Measurements from ENCODE around the gene POLK.
"Not testable (repeated sequence)": the region's sequence is repeated elsewhere in the genome, so short reads cannot be mapped to it uniquely, and the experiment has no call there.

Gene POLK

DNA sequence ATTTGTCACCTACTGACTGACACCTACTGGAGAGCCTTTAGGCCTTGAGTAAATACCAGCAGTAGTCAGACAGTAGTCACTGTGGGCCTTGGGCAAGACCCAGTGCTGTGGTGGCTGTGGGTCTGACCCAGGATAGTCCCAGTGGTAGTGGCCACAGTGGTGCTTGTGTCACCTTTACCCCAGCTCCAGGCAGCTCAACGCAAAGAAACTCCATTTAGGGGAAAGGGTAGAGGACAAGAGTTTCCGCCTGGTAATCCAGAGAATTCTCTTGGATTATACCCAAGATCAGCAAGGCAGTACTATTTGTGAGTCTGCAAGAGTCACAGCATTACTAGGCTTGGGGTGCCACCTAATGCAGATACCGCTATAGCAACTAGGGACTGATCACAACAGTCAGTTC lies 29.2 kb upstream of the POLK start:
- no peak overlapping the region for H3K9ac ChIP-seq (ENCODE audit: low read depth, low read length)
- H3K9me3 ChIP-seq (ENCODE audit: insufficient read depth, low read depth, low read length) = no peaks in the 10 kb centered on the region; the same call in 1 of the 2 replicates
- H3K27ac ChIP-seq (ENCODE audit: low read length) = no peak overlapping the region
- H3K27me3 ChIP-seq (ENCODE audit: insufficient read depth, low read length) = no peaks in the 10 kb centered on the region
- H3K4me3 ChIP-seq (ENCODE audit: low read length) = no peak overlapping the region
- H3K4me1 ChIP-seq (ENCODE audit: insufficient read depth, low read length) = peaks cover 3% of the 10 kb centered on the region; the same call in 1 of the 2 replicates
- H3K36me3 ChIP-seq (ENCODE audit: insufficient read depth, low read depth, low read length) = no peaks in the 10 kb centered on the region

DNA sequence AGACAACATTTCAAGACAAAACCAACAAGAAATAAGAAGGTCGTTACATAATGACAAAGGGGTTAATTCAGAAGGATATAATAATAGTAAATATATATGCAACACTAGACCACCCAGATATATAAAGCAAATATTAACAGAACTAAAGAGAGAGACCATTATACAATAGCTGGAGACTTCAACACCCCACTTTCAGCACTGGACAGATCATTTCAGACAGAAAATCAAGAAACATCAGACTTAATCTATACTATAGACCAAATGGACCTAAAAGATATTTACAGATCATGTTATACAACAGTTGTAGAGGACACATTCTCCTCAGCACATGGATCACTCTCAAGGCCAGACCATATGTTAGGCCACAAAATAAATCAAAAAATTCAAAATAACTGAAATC lies 27.1 kb upstream of the POLK start:
- Histone ChIP-seq H3K9ac (ENCODE audit: low read depth, low read length) (no peak overlapping the region), H3K36me3 (ENCODE audit: insufficient read depth, low read depth, low read length) (no peaks in the 10 kb centered on the region), H3K4me3 (ENCODE audit: low read length) (no peak overlapping the region), H3K4me1 (ENCODE audit: insufficient read depth, low read length) (peaks cover 3% of the 10 kb centered on the region; the same call in 1 of the 2 replicates), H3K9me3 (ENCODE audit: insufficient read depth, low read depth, low read length) (no peaks in the 10 kb centered on the region; the same call in 1 of the 2 replicates), H3K27me3 (ENCODE audit: insufficient read depth, low read length) (no peaks in the 10 kb centered on the region), H3K27ac (ENCODE audit: low read length) (no peak overlapping the region)

DNA sequence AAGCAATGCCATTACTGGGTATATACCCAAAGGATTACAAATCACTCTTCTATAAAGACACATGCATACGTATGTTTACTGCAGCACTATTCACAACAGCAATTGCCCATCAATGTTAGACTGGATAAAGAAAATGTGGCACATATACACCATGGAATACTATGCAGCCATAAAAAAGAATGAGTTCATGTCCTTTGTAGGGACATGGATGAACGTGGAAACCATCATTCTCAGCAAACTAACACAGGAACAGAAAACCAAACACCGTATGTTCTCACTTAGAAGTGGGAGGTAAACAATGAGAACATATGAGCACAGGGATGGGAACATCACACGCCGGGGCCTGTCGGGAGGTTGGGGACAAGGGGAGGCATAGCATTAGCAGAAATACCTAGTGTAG lies 21.8 kb upstream of the POLK start:
- not testable (repeated sequence) for H3K9me3 ChIP-seq (ENCODE audit: insufficient read depth, low read depth, low read length); H3K4me3 ChIP-seq (ENCODE audit: low read length); H3K9ac ChIP-seq (ENCODE audit: low read depth, low read length); H3K27ac ChIP-seq (ENCODE audit: low read length); H3K27me3 ChIP-seq (ENCODE audit: insufficient read depth, low read length); H3K4me1 ChIP-seq (ENCODE audit: insufficient read depth, low read length)
- H3K36me3 ChIP-seq (ENCODE audit: insufficient read depth, low read depth, low read length) = peaks cover 13% of the 10 kb centered on the region

DNA sequence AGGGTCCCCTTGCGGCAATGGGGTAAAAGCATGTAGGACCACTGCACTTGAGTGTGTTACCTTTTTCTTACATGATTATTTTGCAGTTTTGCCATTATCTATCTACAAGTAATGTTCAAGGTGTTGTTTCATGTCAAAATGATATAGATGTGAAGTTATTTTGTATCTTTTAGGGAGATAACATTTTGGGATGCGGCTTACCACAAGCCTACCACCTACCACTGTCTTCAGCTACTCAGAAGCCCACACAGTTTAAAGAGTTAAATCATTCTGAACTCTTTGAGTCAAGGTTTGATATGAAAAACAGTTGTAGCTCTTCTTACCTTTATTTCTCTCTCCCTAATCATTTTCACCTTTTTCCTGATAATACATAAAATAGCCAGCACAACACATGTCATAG lies 20.1 kb upstream of the POLK start:
- H3K27ac ChIP-seq (ENCODE audit: low read length) = no peak overlapping the region
- H3K9me3 ChIP-seq (ENCODE audit: insufficient read depth, low read depth, low read length) = no peaks in the 10 kb centered on the region; the same call in 1 of the 2 replicates
- H3K36me3 ChIP-seq (ENCODE audit: insufficient read depth, low read depth, low read length) = peaks cover 13% of the 10 kb centered on the region
- no peak overlapping the region for H3K4me3 ChIP-seq (ENCODE audit: low read length)
- H3K27me3 ChIP-seq (ENCODE audit: insufficient read depth, low read length) = no peaks in the 10 kb centered on the region
- no peak overlapping the region for H3K9ac ChIP-seq (ENCODE audit: low read depth, low read length)
- no peaks in the 10 kb centered on the region for H3K4me1 ChIP-seq (ENCODE audit: insufficient read depth, low read length)

DNA sequence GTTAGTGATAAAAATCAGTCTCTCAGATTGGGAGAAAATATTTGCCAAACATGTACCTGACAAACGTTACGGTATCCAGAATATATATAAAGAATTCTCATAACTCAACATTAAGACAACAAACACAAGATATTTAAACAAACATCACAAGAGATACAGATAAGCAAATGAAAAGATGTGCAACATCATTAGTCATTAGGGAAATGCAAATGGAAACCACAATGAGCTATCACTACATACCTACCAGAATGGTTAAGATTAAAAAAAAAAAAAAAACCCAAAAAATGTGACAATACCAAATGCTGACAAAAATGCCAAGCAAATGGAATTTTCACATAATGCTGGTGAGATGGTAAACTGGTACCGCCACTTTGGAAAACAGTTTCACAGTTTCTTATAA lies 15.7 kb upstream of the POLK start:
- Histone ChIP-seq H3K4me3 (ENCODE audit: low read length) (no peak overlapping the region), H3K9me3 (ENCODE audit: insufficient read depth, low read depth, low read length) (no peaks in the 10 kb centered on the region), H3K27me3 (ENCODE audit: insufficient read depth, low read length) (no peaks in the 10 kb centered on the region), H3K9ac (ENCODE audit: low read depth, low read length) (no peak overlapping the region), H3K4me1 (ENCODE audit: insufficient read depth, low read length) (no peaks in the 10 kb centered on the region), H3K36me3 (ENCODE audit: insufficient read depth, low read depth, low read length) (peaks cover 14% of the 10 kb centered on the region), H3K27ac (ENCODE audit: low read length) (no peak overlapping the region)

DNA sequence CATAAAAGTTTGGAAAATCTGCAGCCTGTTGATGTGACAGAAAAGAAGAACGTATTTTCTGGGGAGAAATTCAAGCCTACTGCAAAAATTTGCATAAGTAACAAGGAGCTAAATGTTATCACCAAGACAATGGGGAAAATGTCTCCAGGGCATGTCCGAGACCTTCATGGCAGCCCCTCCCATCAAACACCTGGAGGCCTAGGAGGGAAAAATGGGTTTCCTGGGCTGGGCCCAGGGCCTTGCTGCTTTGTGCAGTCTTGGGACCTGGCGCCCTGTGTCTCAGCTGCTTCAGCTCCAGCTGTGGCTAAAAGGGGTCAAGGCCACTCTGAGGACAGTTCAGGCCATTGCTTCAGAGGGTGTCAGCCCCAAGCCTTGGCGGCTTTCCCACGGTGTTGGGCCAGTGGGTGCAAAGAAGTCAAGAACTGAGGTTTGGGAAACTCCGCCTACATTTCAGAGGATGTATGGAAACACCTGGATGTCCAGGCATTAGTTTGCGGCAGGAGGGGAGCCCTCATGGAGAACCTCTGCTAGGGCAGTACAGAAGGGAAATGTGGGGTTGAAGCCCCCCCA lies 13.4 kb upstream of the POLK start:
- H3K4me1 ChIP-seq (ENCODE audit: insufficient read depth, low read length) = no peaks in the 10 kb centered on the region
- H3K4me3 ChIP-seq (ENCODE audit: low read length) = no peak overlapping the region
- no peaks in the 10 kb centered on the region for H3K9me3 ChIP-seq (ENCODE audit: insufficient read depth, low read depth, low read length)
- peaks cover 4% of the 10 kb centered on the region for H3K36me3 ChIP-seq (ENCODE audit: insufficient read depth, low read depth, low read length)
- no peaks in the 10 kb centered on the region for H3K27me3 ChIP-seq (ENCODE audit: insufficient read depth, low read length)
- H3K9ac ChIP-seq (ENCODE audit: low read depth, low read length) = no peak overlapping the region
- no peak overlapping the region for H3K27ac ChIP-seq (ENCODE audit: low read length)

DNA sequence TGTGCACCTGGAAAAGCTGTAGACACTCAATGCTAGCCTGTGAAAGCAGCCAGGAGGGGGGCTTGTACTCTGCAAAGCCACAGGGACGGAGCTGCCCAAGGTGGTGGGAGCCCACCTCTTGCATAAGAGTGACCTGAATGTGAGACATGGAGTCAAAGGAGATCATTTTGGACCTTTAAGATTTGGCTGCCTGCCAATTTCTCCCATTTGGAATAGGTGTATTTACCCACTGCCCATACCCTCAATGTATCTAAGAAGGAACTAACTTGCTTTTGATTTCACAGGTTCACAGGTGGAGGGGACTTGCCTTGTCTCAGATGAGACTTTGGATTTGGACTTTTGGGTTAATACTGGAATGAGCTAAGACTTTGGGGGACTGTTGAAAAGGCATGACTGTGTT lies 12.8 kb upstream of the POLK start:
- H3K27ac ChIP-seq (ENCODE audit: low read length); H3K27me3 ChIP-seq (ENCODE audit: insufficient read depth, low read length): not testable (repeated sequence)

DNA sequence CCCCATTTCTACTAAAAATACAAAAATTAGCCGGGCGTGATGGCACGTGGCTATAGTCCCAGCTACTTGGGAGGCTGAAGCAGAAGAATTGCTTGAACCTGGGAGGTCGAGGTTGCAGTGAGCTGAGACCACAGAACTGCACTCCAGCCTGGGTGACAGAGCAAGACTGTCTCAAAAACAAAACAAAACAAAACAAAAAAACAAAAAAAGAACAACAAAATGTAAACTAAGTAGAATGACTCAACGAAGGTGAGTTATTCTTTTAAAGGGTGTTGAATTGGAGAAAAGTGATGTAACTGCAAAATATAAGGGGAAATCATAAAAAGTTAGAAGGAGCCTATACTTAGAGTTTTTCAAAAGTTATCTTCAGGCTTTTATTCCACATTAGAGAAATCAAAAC lies 6.6 kb upstream of the POLK start:
- not testable (repeated sequence) for H3K4me3 ChIP-seq (ENCODE audit: low read length); H3K27ac ChIP-seq (ENCODE audit: low read length); H3K36me3 ChIP-seq (ENCODE audit: insufficient read depth, low read depth, low read length); H3K27me3 ChIP-seq (ENCODE audit: insufficient read depth, low read length); H3K9me3 ChIP-seq (ENCODE audit: insufficient read depth, low read depth, low read length); H3K9ac ChIP-seq (ENCODE audit: low read depth, low read length); H3K4me1 ChIP-seq (ENCODE audit: insufficient read depth, low read length)

More for the DNA sequence above, 12.8 kb upstream of the POLK start:
- not testable (repeated sequence) for H3K9me3 ChIP-seq (ENCODE audit: insufficient read depth, low read depth, low read length); H3K9ac ChIP-seq (ENCODE audit: low read depth, low read length); H3K4me3 ChIP-seq (ENCODE audit: low read length); H3K4me1 ChIP-seq (ENCODE audit: insufficient read depth, low read length); H3K36me3 ChIP-seq (ENCODE audit: insufficient read depth, low read depth, low read length)

DNA sequence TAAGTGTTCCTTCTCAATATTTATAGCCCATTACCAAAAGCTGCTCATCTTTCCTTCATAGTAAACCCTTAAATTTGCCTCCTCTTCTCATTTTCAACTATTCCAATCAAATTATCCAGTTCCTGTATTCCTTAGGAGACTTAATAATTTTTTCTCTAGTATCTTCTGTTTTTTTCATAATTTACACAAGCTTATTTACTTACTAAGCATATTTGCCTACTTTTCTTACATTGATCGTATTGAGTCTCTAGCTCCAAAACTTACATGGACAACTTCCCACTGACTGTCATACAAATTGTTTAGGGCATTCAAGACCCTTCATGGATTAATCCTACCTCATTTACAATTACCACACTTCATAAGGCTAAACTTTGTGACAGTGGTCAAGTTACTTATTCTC lies 3.9 kb upstream of the POLK start:
- Histone ChIP-seq H3K27me3 (ENCODE audit: insufficient read depth, low read length) (no peaks in the 10 kb centered on the region), H3K36me3 (ENCODE audit: insufficient read depth, low read depth, low read length) (peaks cover 9% of the 10 kb centered on the region; the same call in 1 of the 2 replicates), H3K27ac (ENCODE audit: low read length) (no peak overlapping the region), H3K4me1 (ENCODE audit: insufficient read depth, low read length) (peaks cover 4% of the 10 kb centered on the region; the same call in 1 of the 2 replicates), H3K9me3 (ENCODE audit: insufficient read depth, low read depth, low read length) (no peaks in the 10 kb centered on the region), H3K4me3 (ENCODE audit: low read length) (no peak overlapping the region), H3K9ac (ENCODE audit: low read depth, low read length) (no peak overlapping the region)

DNA sequence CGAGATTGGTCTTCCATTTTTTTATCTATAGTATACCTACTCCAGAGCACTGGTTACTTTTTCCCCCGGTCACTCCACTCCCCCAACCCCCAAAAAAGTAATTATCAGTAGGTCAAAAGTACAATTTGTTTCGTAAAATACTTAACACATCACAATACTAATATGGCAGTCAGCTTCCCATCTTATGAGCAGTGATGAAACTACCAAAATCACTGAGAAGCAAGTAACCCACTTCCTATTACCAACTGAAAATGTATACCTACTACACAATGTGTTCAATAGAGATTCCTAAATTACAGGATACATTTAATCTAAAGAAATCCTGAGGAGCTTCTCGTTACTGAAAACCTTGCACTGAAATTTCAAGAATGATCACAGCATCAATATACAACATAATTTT lies 2.1 kb upstream of the POLK start:
- Histone ChIP-seq H3K27me3 (ENCODE audit: insufficient read depth, low read length) (no peaks in the 10 kb centered on the region), H3K9me3 (ENCODE audit: insufficient read depth, low read depth, low read length) (no peaks in the 10 kb centered on the region), H3K4me3 (ENCODE audit: low read length) (peak overlapping the region; percentile 96), H3K36me3 (ENCODE audit: insufficient read depth, low read depth, low read length) (peaks cover 2% of the 10 kb centered on the region; the same call in 1 of the 2 replicates), H3K27ac (ENCODE audit: low read length) (no peak overlapping the region), H3K4me1 (ENCODE audit: insufficient read depth, low read length) (peaks cover 4% of the 10 kb centered on the region; the same call in 1 of the 2 replicates), H3K9ac (ENCODE audit: low read depth, low read length) (peak overlapping the region; percentile 66)

DNA sequence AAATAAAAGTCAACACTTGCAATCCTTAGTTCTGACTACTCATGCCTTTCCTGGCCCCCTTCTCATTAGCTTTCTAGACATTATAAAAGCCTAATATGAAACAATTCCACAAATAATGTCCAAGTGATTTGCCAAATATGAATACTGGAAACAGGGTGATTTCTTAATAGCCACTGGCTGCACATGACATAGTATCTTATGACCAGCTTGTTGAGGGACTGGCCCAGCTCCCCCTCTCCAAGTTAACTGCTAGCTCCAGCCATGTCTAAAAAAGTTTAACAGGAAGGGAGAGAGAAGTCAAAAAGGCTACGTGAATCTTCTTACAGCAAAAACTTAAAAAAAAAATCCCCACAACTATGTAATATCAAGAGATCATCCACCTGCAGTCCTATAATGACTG lies 1.7 kb upstream of the POLK start:
- Histone ChIP-seq H3K36me3 (ENCODE audit: insufficient read depth, low read depth, low read length) (no peaks in the 10 kb centered on the region), H3K4me1 (ENCODE audit: insufficient read depth, low read length) (peaks cover 4% of the 10 kb centered on the region; the same call in 1 of the 2 replicates), H3K27ac (ENCODE audit: low read length) (no peak overlapping the region), H3K27me3 (ENCODE audit: insufficient read depth, low read length) (no peaks in the 10 kb centered on the region), H3K4me3 (ENCODE audit: low read length) (peak overlapping the region; percentile 96), H3K9ac (ENCODE audit: low read depth, low read length) (peak overlapping the region; percentile 66), H3K9me3 (ENCODE audit: insufficient read depth, low read depth, low read length) (no peaks in the 10 kb centered on the region)

DNA sequence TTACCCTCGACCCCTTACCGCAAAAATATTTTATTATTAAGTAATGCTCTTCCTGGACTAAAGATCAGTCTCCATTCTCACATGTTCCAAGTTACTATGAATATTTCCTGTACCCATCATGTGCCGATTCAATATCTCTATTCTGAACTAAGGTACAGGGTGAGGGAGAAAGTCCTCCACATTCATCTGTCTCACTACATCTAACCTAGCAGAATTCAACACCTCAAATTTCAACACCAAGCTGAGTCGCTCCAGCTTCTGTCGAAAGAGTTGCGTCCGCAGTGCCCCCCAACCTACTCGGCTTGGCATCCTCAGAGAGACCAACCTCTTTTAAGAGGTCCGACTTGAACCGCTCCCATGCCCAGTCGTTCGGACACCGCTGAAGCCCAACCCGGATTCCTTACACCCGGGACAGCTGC lies 1.3 kb upstream of the POLK start:
- H3K9ac ChIP-seq (ENCODE audit: low read depth, low read length) = peak overlapping the region; percentile 66
- peaks cover 4% of the 10 kb centered on the region; the same call in 1 of the 2 replicates for H3K4me1 ChIP-seq (ENCODE audit: insufficient read depth, low read length)
- H3K27me3 ChIP-seq (ENCODE audit: insufficient read depth, low read length) = no peaks in the 10 kb centered on the region
- H3K4me3 ChIP-seq (ENCODE audit: low read length) = peak overlapping the region; percentile 96
- H3K27ac ChIP-seq (ENCODE audit: low read length) = no peak overlapping the region
- no peaks in the 10 kb centered on the region for H3K36me3 ChIP-seq (ENCODE audit: insufficient read depth, low read depth, low read length)
- no peaks in the 10 kb centered on the region for H3K9me3 ChIP-seq (ENCODE audit: insufficient read depth, low read depth, low read length)
